CD4-positive, alpha-beta T cell treated with Interleukin-21 for 1 hour (primary cell): Measurements from ENCODE around the gene SPATA31D3.
"Not testable (repeated sequence)": the region's sequence is repeated elsewhere in the genome, so short reads cannot be mapped to it uniquely, and the experiment has no call there.

ENCODE experiments used
- DNase-seq: peaks from one replicate; pipeline ENCODE4 v3.0.0-alpha.2; 2020

Gene SPATA31D3

DNA sequence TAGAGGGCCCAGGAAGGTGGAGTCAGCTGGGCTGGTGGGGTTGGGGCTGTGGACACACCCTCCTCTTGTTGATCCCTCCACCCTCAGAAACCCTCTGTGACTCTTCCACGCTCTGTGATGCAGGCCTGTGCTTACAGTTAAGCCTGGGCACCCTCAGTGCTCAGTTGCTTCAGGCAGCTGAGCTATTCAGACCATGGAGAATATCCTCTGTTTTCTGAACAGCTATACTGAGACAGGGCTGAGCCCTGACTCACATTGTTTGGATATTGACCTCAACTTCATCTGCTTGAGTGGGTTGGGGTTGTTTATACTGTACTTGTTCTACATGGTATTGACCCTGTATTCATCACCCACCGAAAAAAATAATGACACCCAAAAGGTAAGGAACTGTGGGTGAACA lies at the start of gene SPATA31D3:
Gene SPATA31D3 (plus strand): TSS at position 108 of the 400 bp plus-strand sequence. CDS start 86 bp downstream, at position 194.
- DNase-seq: not testable (repeated sequence)

DNA sequence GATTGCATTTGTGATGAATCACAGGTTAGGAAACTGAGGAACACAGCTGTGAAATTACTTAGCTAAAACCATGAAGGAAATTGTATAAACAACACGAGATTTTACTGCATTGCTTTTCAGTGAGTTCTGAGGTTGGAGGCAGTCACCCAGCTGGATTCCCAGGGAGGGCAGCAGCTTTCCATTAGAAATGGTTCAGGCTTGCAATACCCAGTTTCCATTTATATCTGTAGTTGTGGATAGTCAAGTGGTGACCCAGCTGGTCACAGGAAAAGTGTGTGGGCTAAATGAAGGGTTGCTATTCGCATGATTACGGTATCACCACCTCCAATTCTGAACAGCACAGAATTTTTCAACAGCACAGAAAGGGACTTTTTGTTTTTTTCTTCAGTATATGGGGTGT lies 49.4 kb upstream of the SPATA31D3 start:
- no peak for DNase-seq

DNA sequence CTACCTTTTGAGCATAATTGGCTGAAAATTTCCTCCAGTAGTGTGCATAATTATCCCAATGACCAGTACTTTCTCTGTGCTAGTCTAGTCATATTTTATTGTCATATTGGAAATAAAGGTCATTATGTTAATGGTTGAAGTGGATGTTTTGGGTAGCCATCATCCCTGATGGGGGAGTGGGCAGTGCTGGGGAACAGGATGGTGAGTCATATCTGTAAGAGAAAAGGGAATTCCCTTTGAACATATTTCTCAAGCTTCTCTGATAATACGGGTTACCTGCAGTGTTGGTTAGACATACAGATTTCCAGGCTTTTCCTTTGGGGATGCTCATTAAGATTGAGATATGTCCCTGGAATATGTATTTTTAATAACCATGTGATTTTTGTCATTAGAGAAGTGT lies 48.4 kb upstream of the SPATA31D3 start:
- DNase-seq: no peak

DNA sequence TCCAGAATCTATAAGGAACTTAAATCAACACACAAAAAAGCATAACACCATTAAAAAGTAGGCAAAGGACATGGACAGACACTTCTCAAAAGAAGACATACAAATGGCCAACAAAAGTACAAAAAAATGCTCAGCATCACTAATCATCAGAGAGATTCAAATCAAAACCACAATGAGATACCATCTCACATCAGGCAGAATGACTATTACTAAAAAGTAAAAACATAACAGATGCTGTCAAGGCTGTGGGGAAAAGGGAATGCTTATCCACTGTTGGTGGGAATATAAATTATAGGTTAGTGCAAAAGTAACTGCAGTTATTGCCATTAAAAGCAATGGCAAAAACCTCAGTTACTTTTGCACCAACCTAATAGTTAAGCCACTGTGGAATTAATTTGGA lies 47.2 kb upstream of the SPATA31D3 start:
- DNase-seq: no peak

DNA sequence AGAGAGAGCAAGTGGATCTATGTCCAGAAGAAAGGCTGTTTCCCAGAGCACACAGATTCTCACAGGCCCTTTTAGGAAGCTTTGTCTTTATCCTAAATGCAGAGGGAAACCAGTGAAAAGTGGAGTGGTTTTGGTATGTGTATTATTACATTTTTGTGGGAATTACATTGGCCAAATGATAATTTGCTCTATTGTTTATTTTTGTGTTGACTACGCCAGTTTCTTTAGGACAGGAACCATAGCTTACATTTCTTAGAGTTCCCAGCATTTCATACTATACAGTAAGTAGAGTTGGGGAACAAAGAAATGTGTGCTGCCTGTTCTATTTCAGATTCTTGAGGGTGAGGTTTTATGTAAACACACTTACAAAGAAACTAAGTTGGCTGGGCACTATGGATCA lies 44.4 kb upstream of the SPATA31D3 start:
- no peak for DNase-seq

DNA sequence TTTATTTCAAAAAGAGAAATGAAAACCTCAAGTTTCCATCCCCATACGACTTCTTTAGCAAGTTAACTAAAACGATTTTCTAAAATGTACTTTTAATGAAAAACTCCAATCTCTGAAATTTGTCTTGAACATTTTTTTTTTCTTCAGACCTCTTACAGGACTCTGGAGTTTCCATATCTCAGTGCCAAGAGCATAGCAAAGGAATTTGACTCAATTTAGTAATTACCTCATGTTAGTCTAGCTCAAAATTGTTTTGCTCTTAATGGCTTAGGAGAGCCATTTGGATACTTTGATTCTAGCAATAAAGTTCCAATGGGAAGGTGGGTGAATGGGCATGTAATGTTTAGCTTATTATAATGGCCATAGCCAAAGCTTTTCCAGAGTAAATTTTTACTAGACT lies 41.1 kb upstream of the SPATA31D3 start:
- DNase-seq: no peak

DNA sequence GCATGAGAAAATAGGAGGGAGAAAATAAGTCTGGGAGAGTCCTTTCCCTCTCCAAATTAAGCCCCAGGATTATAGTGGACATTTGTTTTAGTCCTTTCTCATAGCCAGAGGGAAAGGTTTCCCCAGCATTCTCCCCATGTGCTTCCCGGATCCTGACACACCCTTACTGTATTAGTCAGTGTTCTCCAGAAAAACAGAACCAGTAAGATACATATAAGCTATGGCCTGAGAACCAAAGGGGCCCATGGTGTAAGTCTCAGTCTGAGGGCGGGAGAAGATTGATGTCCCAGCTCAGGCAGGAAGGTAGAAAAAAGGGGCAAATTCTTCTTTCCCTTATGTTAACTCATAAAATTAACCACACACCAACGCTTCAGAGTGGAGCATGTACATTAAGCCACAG lies 40.7 kb upstream of the SPATA31D3 start:
- DNase-seq: no peak

DNA sequence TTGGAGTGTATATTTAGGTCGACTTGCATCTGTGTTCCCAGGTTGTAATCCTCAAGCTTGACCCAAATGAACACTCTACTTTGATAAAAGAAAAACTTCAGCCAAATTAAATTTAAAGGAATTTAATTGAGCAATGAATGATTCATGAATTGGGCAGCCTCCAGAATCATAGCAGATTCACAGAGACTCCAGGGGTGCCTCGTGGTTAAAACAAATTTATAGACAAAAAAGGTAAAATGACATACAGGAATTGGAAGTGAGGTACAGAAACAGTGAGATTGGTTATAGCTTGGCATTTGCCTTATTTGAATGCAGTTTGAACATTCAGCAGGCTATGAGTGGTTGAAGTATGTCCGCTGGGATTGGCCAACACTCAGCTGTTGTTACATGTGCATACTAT lies 36.6 kb upstream of the SPATA31D3 start:
- DNase-seq: no peak

DNA sequence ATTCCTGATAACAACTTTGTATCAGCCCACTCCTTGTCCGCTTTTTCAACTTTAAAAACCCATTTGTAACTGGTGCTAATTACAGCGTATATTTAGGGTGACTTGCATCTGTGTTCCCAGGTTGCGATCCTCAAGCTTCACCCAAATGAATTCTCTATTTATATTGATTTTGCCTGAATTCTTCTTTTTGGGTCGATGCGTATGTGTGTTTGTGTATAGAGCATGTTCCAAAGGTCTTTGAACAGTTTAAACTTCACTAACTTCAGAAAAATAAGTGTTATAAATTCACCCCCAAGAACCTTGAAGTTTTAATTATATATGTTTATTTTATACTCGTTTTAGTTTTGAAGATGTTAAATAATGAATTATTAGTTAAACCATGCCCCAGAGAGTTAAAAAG lies 31.2 kb upstream of the SPATA31D3 start:
- DNase-seq: no peak

DNA sequence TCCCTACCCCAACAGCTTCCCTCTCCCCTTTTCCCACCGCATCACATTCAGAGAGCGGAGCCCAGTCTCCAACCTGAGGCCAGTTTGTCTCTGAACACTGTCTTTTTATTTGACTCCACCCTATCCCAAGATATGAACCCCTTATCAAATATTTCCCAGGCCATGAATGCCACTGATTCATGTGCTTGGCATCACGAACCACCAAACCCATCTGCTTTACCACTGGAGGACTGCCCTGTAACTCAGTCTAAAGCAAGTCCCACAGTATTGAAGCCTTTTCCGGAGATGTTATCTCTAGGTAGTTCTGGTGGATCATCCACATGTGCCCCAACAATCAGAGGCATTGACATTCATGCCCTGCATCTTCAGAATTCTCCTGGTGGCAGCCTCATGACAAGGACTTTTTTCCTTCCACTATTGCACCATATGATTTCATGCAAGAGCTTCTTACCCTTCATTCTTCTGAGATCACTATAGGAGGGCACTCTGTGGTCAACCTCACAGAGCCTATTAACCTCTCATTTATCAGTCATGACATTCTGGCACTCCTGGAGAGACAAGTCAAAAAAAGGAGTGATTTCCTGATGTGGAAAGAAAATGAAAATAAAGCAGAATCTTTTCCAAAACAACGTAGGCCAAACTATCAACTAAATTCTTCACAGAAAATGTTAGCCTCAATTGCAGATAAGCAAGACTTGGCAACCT lies 27.3 kb upstream of the SPATA31D3 start:
- DNase-seq: no peak

DNA sequence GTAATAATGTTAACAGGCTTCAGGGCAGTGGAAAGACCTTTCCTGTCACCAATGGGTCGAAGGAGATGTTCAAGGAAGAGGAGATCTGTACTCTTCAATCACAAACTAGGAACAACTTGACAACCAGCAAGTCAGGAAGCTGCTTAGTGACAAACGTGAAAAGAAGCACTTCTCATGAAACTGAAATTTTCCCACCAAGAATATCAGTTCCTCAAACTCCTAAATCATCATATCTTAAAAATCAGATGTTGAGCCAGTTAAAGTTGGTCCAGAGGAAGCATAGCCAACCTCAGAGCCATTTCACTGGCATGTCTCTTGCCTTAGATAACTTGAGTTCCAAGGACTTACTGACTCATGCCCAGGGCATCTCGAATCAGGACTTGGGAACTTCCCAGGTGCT lies 24.8 kb upstream of the SPATA31D3 start:
- DNase-seq: not testable (repeated sequence)

DNA sequence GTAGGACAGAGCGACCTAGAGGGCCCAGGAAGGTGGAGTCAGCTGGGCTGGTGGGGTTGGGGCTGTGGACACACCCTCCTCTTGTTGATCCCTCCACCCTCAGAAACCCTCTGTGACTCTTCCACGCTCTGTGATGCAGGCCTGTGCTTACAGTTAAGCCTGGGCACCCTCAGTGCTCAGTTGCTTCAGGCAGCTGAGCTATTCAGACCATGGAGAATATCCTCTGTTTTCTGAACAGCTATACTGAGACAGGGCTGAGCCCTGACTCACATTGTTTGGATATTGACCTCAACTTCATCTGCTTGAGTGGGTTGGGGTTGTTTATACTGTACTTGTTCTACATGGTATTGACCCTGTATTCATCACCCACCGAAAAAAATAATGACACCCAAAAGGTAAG lies 15.0 kb upstream of the SPATA31D3 start, which contains the start of gene SPATA31D4:
Gene SPATA31D4 (plus strand): TSS at position 124 of the 400 bp plus-strand sequence. CDS start 86 bp downstream, at position 210.
- not testable (repeated sequence) for DNase-seq

DNA sequence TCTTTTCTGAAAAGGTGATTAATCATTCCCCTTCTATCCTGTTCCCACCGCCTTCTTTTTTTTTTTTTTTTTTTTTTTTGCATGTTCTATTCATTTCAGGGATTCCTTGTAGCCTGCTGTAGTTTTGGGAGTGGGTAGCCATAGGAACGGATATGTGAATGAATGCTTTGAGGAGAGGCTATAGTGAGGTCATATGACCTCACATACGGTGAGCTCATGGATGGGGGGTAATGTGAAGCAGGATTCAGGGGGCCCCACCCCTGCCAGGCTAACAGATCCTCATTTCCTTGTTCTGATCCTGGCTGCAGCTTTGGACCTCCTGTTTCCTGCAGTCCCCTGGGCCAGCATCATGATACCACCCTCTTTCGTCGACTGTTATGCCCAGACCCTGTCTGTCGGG lies 13.2 kb upstream of the SPATA31D3 start:
- DNase-seq: not testable (repeated sequence)

DNA sequence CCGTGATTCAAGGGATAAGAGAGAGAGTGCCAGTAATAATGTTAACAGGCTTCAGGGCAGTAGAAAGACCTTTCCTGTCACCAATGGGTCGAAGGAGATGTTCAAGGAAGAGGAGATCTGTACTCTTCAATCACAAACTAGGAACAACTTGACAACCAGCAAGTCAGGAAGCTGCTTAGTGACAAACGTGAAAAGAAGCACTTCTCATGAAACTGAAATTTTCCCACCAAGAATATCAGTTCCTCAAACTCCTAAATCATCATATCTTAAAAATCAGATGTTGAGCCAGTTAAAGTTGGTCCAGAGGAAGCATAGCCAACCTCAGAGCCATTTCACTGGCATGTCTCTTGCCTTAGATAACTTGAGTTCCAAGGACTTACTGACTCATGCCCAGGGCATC lies 9.8 kb upstream of the SPATA31D3 start:
- not testable (repeated sequence) for DNase-seq

DNA sequence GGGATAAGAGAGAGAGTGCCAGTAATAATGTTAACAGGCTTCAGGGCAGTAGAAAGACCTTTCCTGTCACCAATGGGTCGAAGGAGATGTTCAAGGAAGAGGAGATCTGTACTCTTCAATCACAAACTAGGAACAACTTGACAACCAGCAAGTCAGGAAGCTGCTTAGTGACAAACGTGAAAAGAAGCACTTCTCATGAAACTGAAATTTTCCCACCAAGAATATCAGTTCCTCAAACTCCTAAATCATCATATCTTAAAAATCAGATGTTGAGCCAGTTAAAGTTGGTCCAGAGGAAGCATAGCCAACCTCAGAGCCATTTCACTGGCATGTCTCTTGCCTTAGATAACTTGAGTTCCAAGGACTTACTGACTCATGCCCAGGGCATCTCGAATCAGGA lies 5.3 kb downstream of the SPATA31D3 start:
- DNase-seq: not testable (repeated sequence)

DNA sequence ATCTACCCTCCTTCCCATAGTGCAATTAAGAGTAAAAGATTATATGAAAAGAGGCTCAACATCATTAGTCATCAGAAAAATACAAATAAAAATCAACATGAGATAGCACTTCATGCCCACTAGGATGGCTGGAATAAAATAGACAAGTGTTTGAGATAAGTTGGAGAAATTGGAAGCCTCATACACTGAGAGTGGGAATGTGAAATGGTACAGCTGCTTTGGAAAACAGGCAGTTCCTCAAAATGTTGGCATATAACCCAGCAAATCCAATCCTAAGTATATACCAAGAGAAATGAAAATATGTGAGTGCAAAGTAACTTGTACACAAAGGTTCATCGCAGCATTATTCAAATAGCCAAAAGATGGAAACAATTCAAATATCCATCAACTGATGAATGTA lies 9.8 kb downstream of the SPATA31D3 start:
- DNase-seq: no peak

DNA sequence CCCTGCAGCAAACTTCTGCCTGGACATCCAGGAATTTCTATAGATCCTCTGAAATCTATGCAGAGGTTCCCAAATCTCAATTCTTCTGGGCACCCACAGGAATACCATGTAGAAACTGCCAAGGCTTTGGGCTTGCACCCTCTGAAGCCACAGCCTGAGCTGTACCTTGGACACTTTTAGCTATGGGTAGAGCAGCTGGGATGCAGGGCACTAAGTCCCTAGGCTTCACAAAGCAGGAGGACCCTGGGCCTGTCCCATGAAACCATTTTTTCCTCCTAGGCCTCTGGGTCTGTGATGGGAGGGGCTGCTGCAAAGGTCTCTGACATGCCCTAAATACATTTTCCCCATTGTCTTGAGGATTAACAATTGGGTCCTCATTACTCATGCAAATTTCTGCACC lies 12.3 kb downstream of the SPATA31D3 start:
- no peak for DNase-seq

DNA sequence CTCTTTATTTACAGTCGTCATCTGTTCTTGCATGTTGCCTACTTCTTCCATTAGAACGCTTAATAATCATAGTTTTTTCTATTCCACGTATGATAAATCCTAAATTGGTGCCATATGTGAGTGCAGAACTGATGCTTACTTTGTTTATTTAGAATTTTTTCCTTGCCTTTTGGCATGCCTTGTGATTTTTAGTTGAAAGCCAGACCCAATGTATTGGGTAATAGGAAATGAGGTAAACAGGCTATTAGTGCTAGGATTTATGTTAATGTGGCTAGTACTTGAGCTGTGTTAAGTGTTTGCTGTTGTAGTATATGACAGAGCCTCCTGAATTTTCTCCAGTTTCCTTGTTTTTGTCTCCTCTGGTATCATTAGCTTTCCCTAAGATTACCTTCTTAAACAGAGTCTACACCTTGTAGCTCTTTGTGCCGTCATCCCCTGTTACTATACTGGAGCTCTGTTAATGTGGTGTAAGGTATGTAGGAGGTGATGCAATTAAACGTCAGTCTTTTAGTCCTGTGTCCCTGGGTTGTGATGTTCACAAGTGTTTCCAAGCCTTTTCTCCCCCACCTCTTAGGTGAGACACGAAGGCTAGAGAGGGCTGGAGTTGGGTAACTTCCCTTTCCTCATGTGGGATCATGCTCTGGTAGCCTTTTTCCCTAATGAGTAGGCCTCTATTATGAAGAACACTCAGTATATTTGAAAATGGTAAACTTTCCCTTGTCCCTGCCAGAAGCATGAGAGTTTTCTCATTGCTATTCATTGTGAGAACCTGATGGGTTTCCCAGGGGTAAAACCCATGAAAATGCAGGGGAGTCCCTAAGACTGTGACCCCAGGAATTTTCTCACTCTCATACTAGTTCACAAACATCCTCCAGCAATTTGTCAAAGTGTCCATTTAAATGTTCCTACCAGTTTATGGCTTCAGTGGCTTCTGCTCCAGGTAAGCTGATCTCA lies 21.2 kb downstream of the SPATA31D3 start:
- DNase-seq: no peak

DNA sequence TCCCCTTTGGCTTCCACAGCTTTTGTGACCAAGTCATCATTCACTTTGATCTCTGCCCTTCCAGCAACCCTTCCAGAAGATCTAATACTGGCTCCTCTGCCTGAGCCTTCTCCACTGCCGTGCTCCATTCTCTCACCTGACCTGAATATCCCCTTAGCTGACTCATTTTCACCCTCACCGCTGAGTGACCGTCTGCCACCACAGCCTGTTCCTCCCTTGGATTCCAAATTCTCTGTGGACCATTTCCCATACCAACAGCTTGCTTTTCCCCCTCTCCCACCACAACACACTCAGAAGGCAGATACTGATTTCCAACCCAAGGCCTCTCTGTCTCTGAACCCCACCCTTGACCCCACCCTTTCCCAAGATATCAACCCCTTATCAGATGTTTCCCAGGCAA lies 24.7 kb downstream of the SPATA31D3 start:
- DNase-seq: no peak

DNA sequence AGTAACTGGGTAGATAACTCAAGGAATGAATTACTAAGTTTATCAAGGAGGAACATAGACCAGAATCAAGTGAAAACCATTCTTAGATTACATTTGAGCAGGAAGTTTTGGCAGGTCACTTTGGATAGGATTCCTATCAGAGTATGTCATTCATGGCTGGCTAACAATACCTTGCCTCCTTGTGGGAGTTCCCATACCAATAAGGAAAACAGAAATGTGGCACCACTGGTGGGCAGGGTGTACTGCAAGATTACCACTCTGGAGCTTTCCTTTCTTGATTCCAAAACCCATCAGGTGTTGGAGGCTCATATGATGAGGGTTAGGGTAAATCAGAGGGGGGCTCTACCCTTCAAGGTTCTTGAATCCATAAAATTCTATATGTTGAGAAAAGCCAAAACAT lies 26.7 kb downstream of the SPATA31D3 start:
- no peak for DNase-seq

DNA sequence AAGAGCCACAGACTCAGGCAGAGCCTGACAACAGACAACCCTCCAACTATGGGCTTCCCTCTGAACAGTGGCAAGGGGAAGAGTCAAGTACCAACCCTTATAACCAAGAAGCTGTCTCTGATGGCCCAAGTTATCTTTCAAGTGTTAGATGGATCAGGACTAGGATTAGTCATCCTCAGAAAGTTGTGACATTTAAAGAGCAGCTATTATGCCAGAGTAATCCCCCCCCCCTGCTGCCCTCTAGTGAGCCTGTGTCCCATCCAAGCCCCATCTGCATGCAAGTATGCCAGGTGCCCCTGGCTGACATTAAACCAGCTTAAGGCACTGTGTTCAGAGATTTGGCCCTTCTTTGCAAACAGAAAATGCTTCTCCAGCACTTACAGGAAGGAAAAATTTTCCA lies 28.4 kb downstream of the SPATA31D3 start:
- no peak for DNase-seq

DNA sequence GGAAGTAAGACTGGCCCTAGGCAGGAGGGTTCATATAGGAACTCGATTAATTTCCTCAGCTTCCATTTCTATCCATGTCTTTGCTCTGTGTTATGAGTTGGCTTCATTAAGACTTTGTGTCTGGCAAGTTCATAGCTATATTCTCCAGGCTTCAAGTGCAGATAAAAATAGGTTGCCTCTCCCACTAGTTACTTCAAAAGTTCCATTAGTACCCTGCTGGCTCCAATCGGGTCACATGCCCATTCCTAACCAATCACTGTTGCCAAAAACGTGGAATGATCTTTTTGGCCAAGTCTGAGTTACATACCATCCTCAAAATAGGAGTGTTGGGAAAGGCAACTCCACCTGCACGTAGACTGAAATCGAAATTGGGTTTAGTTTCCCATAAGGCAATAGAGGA lies 31.5 kb downstream of the SPATA31D3 start:
- no peak for DNase-seq

DNA sequence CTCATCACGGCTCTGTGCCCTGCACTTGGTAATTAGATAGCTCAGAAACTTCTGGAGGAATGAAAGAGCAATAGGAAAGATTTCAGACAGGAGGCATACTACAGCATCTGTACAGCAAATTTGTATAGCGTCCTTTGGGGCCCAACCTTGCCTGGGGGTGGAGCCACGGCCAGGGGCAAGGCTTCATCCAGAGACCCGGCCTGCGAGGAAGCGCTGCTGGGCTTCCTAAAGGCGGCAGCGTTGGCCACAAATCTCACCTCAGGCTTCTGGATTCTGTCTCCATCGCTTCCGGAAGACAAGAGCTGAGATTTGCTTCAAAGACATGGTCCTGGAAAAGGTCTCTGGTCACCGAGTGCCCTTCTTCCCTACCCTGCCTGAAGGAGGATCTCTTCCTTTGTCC lies 33.1 kb downstream of the SPATA31D3 start:
- DNase-seq: no peak

DNA sequence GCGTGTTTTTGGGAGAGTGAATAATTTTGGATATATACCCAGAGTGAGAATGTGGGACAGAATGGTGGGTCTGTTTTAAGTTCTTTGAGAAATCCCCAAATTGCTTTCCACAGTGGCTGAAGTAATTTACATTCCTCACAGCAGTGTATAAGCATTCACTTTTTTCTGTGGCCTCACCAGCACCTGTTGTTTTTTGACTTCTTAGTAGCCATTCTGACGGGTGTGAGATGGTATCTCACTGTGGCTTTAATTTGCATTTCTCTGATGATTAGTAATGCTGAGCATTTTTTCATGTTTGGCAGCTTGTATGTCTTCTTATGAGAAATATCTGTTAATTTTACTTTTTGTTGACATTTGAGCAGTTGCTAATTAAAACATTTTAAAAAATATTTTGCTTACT lies 35.9 kb downstream of the SPATA31D3 start:
- DNase-seq: no peak
